ENCODE data around the gene MMP28.

The MMP28 gene

GRCh38 chr17:35750526-35751395, 44.7 kb downstream of the MMP28 start:
- Histone ChIP-seq H3K36me3 (replicated peaks; ENCODE audit: insufficient read depth, low read length) (no peaks in the 10 kb centered on the region), H3K9ac (ENCODE audit: low read length) (no peak overlapping the region), H3K9me3 (replicated peaks; ENCODE audit: insufficient read depth, low read length) (no peaks in the 10 kb centered on the region), H3K4me1 (ENCODE audit: low read length) (no peaks in the 10 kb centered on the region), H3K27ac (ENCODE audit: low read length) (no peak overlapping the region), H2AFZ (ENCODE audit: low read length) (no peak overlapping the region), H3K79me2 (ENCODE audit: low read length) (no peaks in the 10 kb centered on the region), H3K4me3 (ENCODE audit: low read length) (no peak overlapping the region), H3K27me3 (replicated peaks; ENCODE audit: insufficient read depth, low read length) (peaks cover 35% of the 10 kb centered on the region), H3F3A (ENCODE audit: insufficient read depth, low read length) (no peaks in the 10 kb centered on the region), H4K20me1 (ENCODE audit: insufficient read depth, low read length) (no peaks in the 10 kb centered on the region), H3K4me2 (ENCODE audit: low read depth, low read length) (no peak overlapping the region), H3K9me2 (replicated peaks; ENCODE audit: insufficient read depth, low read length) (no peaks in the 10 kb centered on the region)
- TF ChIP-seq EZH2 (optimal IDR thresholded peaks at IDR 0.05; ENCODE audit: low read depth, low read length): no peak
- DNase-seq: no peak

- Histone ChIP-seq H3K36me3 (replicated peaks; ENCODE audit: insufficient read depth, low read length) (no peaks in the 10 kb centered on the region), H3K9me2 (replicated peaks; ENCODE audit: insufficient read depth, low read length) (no peaks in the 10 kb centered on the region), H3K4me2 (ENCODE audit: low read depth, low read length) (no peak overlapping the region), H3K9ac (ENCODE audit: low read length) (no peak overlapping the region), H3K9me3 (replicated peaks; ENCODE audit: insufficient read depth, low read length) (no peaks in the 10 kb centered on the region), H3K4me1 (ENCODE audit: low read length) (no peaks in the 10 kb centered on the region), H3K79me2 (ENCODE audit: low read length) (no peaks in the 10 kb centered on the region), H3K27me3 (replicated peaks; ENCODE audit: insufficient read depth, low read length) (peaks cover 39% of the 10 kb centered on the region), H3K4me3 (ENCODE audit: low read length) (no peak overlapping the region), H4K20me1 (ENCODE audit: insufficient read depth, low read length) (no peaks in the 10 kb centered on the region), H2AFZ (ENCODE audit: low read length) (no peak overlapping the region), H3K27ac (ENCODE audit: low read length) (no peak overlapping the region), H3F3A (ENCODE audit: insufficient read depth, low read length) (no peaks in the 10 kb centered on the region)
- no peak for DNase-seq
- TF ChIP-seq EZH2 (optimal IDR thresholded peaks at IDR 0.05; ENCODE audit: low read depth, low read length) (no peak), EZH2phosphoT487 (IDR thresholded peaks at IDR 0.05; ENCODE audit: low read length) (no peak), CTCF (IDR thresholded peaks at IDR 0.05; ENCODE audit: low read length) (no peak)
These were observed 45.7 kb downstream of the MMP28 start for GRCh38 chr17:35749560-35750412.

GRCh38 chr17:35748979-35749378, 46.5 kb downstream of the MMP28 start:
- Histone ChIP-seq H3F3A (ENCODE audit: insufficient read depth, low read length) (no peaks in the 10 kb centered on the region), H3K9me3 (replicated peaks; ENCODE audit: insufficient read depth, low read length) (no peaks in the 10 kb centered on the region), H3K4me2 (ENCODE audit: low read depth, low read length) (no peak overlapping the region), H3K4me1 (ENCODE audit: low read length) (no peaks in the 10 kb centered on the region), H3K4me3 (ENCODE audit: low read length) (no peak overlapping the region), H4K20me1 (ENCODE audit: insufficient read depth, low read length) (no peaks in the 10 kb centered on the region), H3K27ac (ENCODE audit: low read length) (no peak overlapping the region), H3K36me3 (replicated peaks; ENCODE audit: insufficient read depth, low read length) (no peaks in the 10 kb centered on the region), H3K9ac (ENCODE audit: low read length) (no peak overlapping the region), H3K79me2 (ENCODE audit: low read length) (no peaks in the 10 kb centered on the region), H2AFZ (ENCODE audit: low read length) (no peak overlapping the region), H3K27me3 (replicated peaks; ENCODE audit: insufficient read depth, low read length) (peaks cover 39% of the 10 kb centered on the region), H3K9me2 (replicated peaks; ENCODE audit: insufficient read depth, low read length) (no peaks in the 10 kb centered on the region)
- no peak for DNase-seq
- TF ChIP-seq EZH2 (optimal IDR thresholded peaks at IDR 0.05; ENCODE audit: low read depth, low read length) (no peak), CTCF (IDR thresholded peaks at IDR 0.05; ENCODE audit: low read length) (no peak), EZH2phosphoT487 (IDR thresholded peaks at IDR 0.05; ENCODE audit: low read length) (no peak)
